Measurements from ENCODE around the gene RYR2. TPM values are rescaled to one million over a fixed set of nuclear protein-coding genes. Genes with fewer than 3 reads are reported as not detected.
A peak's percentile ranks its signal among the peaks of the same experiment; 100 is the strongest.

The RYR2 gene
- total and polyA plus RNA-seq, 7 donors = under 0.01 to 22.4 (median 6.1) TPM

DNA sequence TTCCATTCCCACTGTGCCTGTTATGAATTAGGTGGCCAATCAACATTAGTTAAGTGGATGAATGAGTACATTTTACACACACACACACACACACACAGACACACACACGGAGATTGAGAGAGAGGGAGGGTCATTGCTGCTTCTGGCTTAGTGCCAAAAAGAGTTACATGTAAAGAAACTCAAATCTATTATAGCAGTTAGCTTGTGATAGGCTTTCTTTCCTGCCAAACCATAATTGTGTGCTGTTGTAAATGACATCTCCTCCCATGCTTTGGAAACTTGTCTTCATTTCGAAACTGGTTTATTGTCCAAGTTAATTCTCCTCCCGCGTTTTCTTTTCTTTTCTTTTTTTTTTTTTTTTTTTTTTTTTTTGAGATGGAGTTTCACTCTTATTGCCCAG, 36.3 kb upstream of the RYR2 start:
- no peaks in the 10 kb centered on the region for H3K4me1 ChIP-seq
- H3K27me3 ChIP-seq = no peaks in the 10 kb centered on the region
- H3K36me3 ChIP-seq = no peaks in the 10 kb centered on the region
- WGBS, 2 donors = 12 to 61% methylated on average over 4 of the region's 4 CpGs
- DNase-seq = no peak
- no peaks in the 10 kb centered on the region for H3K9me3 ChIP-seq
- H3K27ac ChIP-seq = no peak overlapping the region
- intact Hi-C loops (cut with DNase I) = no loop called here
- H3K4me3 ChIP-seq = no peak overlapping the region
- TF ChIP-seq EP300 (IDR thresholded peaks at IDR 0.05) = no peak
- no peak for TF ChIP-seq CTCF (IDR thresholded peaks at IDR 0.05)
- no peak for TF ChIP-seq POLR2A (IDR thresholded peaks at IDR 0.05)
- no peak for TF ChIP-seq POLR2AphosphoS5 (IDR thresholded peaks at IDR 0.05)

- Histone ChIP-seq H3K27me3 (no peaks in the 10 kb centered on the region), H3K4me1 (peaks cover 0 to 8% (median 7%) of the 10 kb centered on the region in 4 donors), H3K9me3 (no peaks in the 10 kb centered on the region), H3K4me3 (no peak overlapping the region), H3K36me3 (no peaks in the 10 kb centered on the region), H3K27ac (no peak overlapping the region)
- intact Hi-C loops (cut with DNase I) = no loop called here
- TF ChIP-seq CTCF (IDR thresholded peaks at IDR 0.05) = no peak
- TF ChIP-seq POLR2AphosphoS5 (IDR thresholded peaks at IDR 0.05) = no peak
- no peak for TF ChIP-seq EP300 (IDR thresholded peaks at IDR 0.05)
- TF ChIP-seq POLR2A (IDR thresholded peaks at IDR 0.05) = no peak
- DNase-seq = no peak
- 79 to 83% methylated on average over 14 of the region's 14 CpGs for WGBS, 2 donors
These were observed 34.7 kb upstream of the RYR2 start for GRCh38 chr1:237007147-237007881.

DNA sequence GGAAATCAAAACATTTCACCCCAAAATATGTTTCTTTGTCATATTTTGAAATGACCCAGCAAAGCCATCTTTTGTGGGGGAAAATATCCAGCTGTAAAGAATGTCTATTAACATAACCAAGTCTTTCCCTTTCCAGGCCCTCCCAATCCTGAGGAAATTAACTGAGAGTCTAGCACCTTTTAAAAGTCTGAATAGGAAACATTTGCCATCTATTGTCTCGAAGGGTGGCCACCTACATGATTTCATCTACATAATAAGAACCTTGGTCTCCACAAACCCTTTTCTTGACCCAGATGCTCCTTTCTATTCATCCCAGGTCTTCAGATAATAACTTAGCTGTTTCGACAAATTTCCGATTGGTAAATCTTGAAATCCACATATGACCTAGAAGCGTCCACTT, 32.4 kb upstream of the RYR2 start:
- Histone ChIP-seq H3K27ac (no peak overlapping the region), H3K9me3 (no peaks in the 10 kb centered on the region), H3K27me3 (no peaks in the 10 kb centered on the region), H3K4me3 (no peak overlapping the region), H3K36me3 (no peaks in the 10 kb centered on the region), H3K4me1 (peaks cover 0 to 27% (median 21%) of the 10 kb centered on the region in 4 donors)
- no peak for DNase-seq
- intact Hi-C loops (cut with DNase I) = loop anchor here (10.0 kb wide), 1 partner anchor 115 kb away; no protein-coding TSS in a partner anchor
- no peak for TF ChIP-seq POLR2AphosphoS5 (IDR thresholded peaks at IDR 0.05)
- WGBS, 2 donors = 90 to 93% methylated on average over 4 of the region's 4 CpGs

- H3K4me1 ChIP-seq = peaks cover 0 to 27% (median 21%) of the 10 kb centered on the region in 4 donors
- intact Hi-C loops (cut with DNase I) = loop anchor here (10.0 kb wide), 1 partner anchor 117 kb away; no protein-coding TSS in a partner anchor
These were observed 30.6 kb upstream of the RYR2 start for GRCh38 chr1:237011432-237011831.

More at GRCh38 chr1:237011432-237011831, 30.6 kb upstream of the RYR2 start:
- Histone ChIP-seq H3K27ac (peak overlapping the region; percentile 67 to 90 (median 78)), H3K9me3 (no peaks in the 10 kb centered on the region), H3K27me3 (no peaks in the 10 kb centered on the region), H3K4me3 (no peak overlapping the region), H3K36me3 (no peaks in the 10 kb centered on the region)
- DNase-seq = no peak
- TF ChIP-seq CTCF (IDR thresholded peaks at IDR 0.05) = no peak
- peak in 3 of 4 donors; percentile 19 to 42 (median 39) for TF ChIP-seq POLR2AphosphoS5 (IDR thresholded peaks at IDR 0.05)
- peak in 2 of 4 donors; percentile 3 to 18 for TF ChIP-seq EP300 (IDR thresholded peaks at IDR 0.05)
- 85 to 86% methylated on average over 3 of the region's 3 CpGs for WGBS, 2 donors
